Small intestine (tissue), 7 donors: ENCODE results near the gene ATG14. TPM values are rescaled to one million over a fixed set of nuclear protein-coding genes. Genes with fewer than 3 reads are reported as not detected.
"Not testable (repeated sequence)": the region's sequence is repeated elsewhere in the genome, so short reads cannot be mapped to it uniquely, and the experiment has no call there.

ENCODE experiments used
- DNase-seq, 2 donors: peaks; one replicate each; pipeline versions ENCODE4 v3.0.0 to v3.0.0-alpha.2; 2013
- FAIRE-seq: peaks from 2 replicates; lab custom pipeline; 2012; peaks lifted over from hg19 to GRCh38; lab: Jason Lieb, UNC
- H3K27ac ChIP-seq, 3 donors: one replicate each; pipeline ENCODE4 v1.5.1; 2013; ENCODE audit warnings: low read length in 2 of 3, mild to moderate bottlenecking in 2 of 3, control low read depth in 1 of 3, inconsistent platforms in 1 of 3, low read depth in 1 of 3, moderate library complexity in 1 of 3
- H3K27me3 ChIP-seq, 3 donors: one replicate each; pipeline ENCODE4 v1.6.1; 2013; ENCODE audit warnings: low read length in 3 of 3, inconsistent platforms in 1 of 3; ENCODE audit not compliant: control insufficient read depth in 3 of 3, insufficient read depth in 3 of 3
- H3K36me3 ChIP-seq, 3 donors: one replicate each; pipeline ENCODE4 v1.6.1; 2013; ENCODE audit warnings: low read length in 3 of 3, inconsistent platforms in 1 of 3, low read depth in 1 of 3, mild to moderate bottlenecking in 1 of 3, moderate library complexity in 1 of 3; ENCODE audit not compliant: control insufficient read depth in 3 of 3, insufficient read depth in 2 of 3
- H3K4me1 ChIP-seq, 3 donors: one replicate each; pipeline ENCODE4 v1.6.1; 2013; ENCODE audit warnings: low read length in 2 of 3, inconsistent platforms in 1 of 3, low read depth in 1 of 3, mild to moderate bottlenecking in 1 of 3, moderate library complexity in 1 of 3; ENCODE audit not compliant: control insufficient read depth in 3 of 3, insufficient read depth in 2 of 3
- H3K4me3 ChIP-seq, 3 donors: one replicate each; pipeline ENCODE4 v1.5.1; 2013; ENCODE audit warnings: low read length in 3 of 3, control low read depth in 1 of 3, inconsistent platforms in 1 of 3, low read depth in 1 of 3, mild to moderate bottlenecking in 1 of 3, moderate library complexity in 1 of 3
- H3K9me3 ChIP-seq, 2 donors: one replicate each; pipeline ENCODE4 v1.6.1; 2013; ENCODE audit warnings: low read depth in 1 of 2, low read length in 1 of 2; ENCODE audit not compliant: control insufficient read depth in 2 of 2, insufficient read depth in 1 of 2
- WGBS, 3 donors: extraction: QIAGEN DNeasy Blood & Tissue Kit; methylation state at CpG; one replicate each; pipeline ENCODE4 v1.1.7; 2013; 5-methylcytosine and 5-hydroxymethylcytosine counted together
- polyA plus RNA-seq, 4 donors: library from polyadenylated mRNA; stranded (reverse) in 3 of 4; unstranded in 1 of 4; fragments of 200-250 nt in 3 of 4; fragments of 120-200 nt in 1 of 4; gene quantifications; one replicate each; pipeline versions ENCODE4 v1.2.1 to v1.2.3, GENCODE V29; 2013
- donor health status: healthy with polysubstance abuse.
- donor health status: control.
- donor health status: control.
- donor health status: Bipolar disorder and iron deficiency.
- donor health status: healthy.

The ATG14 gene
- polyA plus RNA-seq, 4 donors = 3.5 to 19.8 (median 5.9) TPM

DNA sequence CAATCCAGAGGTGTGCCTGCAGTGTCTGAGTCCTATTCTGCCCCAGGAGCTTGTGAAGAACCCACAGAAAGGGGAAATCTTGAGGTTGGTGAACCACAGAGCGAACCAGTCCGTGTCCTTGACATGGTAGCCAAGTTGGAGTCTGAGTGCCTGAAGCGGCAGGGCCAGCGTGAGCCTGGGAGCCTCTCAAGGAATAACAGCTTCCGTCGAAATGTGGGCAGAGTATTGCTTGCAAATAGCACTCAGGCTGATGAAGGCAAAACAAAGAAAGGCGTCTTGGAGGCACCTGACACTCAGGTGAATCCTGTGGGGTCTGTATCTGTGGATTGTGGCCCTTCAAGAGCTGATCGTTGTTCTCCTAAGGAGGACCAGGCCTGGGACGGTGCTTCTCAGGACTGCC, 60.5 kb downstream of the ATG14 start:
- Histone ChIP-seq H3K9me3 (no peaks in the 10 kb centered on the region), H3K4me1 (peaks cover 4 to 23% (median 5%) of the 10 kb centered on the region in 3 donors), H3K27ac (no peak overlapping the region), H3K4me3 (no peak overlapping the region), H3K36me3 (peaks cover 6 to 39% (median 7%) of the 10 kb centered on the region in 3 donors), H3K27me3 (no peaks in the 10 kb centered on the region)
- WGBS, 3 donors = 93 to 94% (median 94%) methylated on average over 9 of the region's 9 CpGs
- DNase-seq = no peak
- no peak for FAIRE-seq

DNA sequence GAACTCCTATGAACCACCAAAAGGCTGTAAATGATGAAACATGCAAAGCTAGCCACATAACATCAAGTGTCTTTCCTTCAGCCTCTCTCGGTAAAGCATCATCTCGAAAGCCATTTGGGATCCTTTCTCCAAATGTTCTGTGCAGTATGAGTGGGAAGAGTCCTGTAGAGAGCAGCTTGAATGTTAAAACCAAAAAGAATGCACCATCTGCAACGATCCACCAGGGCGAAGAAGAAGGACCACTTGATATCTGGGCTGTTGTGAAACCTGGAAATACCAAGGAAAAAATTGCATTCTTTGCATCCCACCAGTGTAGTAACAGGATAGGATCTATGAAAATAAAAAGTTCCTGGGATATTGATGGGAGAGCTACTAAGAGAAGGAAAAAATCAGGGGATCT, 61.2 kb downstream of the ATG14 start:
- Histone ChIP-seq H3K9me3 (no peaks in the 10 kb centered on the region), H3K27me3 (no peaks in the 10 kb centered on the region), H3K4me3 (no peak overlapping the region), H3K4me1 (peaks cover 4 to 25% (median 5%) of the 10 kb centered on the region in 3 donors), H3K27ac (no peak overlapping the region), H3K36me3 (peaks cover 6 to 34% (median 7%) of the 10 kb centered on the region in 3 donors)
- WGBS, 3 donors = 95 to 99% (median 95%) methylated on average over 4 of the region's 4 CpGs
- FAIRE-seq (no peak), DNase-seq (no peak)

DNA sequence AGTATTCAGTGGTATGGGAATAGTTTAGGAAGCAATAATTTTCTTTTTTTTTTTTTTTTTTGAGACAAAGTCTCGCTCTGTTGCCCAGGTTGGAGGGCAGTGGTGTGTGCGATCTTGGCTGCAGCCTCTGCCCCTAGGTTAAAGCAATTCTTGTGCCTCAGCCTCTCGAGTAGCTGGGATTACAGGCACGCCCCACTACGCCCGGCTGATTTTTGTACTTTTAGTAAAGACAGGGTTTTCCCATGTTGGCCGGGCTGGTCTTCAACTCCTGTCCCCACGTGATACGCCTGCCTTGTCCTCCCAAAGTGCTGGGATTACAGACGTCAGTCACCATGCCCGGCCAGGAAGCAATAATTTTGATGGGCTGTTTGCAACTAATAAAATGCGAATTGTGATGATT, 62.1 kb downstream of the ATG14 start:
- WGBS, 3 donors = 46 to 67% (median 66%) methylated on average over 12 of the region's 12 CpGs
- H3K27me3 ChIP-seq = no peaks in the 10 kb centered on the region
- H3K4me3 ChIP-seq = no peak overlapping the region
- H3K9me3 ChIP-seq = no peaks in the 10 kb centered on the region
- DNase-seq (no peak), FAIRE-seq (no peak)
- peaks cover 6 to 26% (median 6%) of the 10 kb centered on the region in 3 donors for H3K36me3 ChIP-seq
- H3K4me1 ChIP-seq = peaks cover 4 to 27% (median 11%) of the 10 kb centered on the region in 3 donors
- no peak overlapping the region for H3K27ac ChIP-seq

DNA sequence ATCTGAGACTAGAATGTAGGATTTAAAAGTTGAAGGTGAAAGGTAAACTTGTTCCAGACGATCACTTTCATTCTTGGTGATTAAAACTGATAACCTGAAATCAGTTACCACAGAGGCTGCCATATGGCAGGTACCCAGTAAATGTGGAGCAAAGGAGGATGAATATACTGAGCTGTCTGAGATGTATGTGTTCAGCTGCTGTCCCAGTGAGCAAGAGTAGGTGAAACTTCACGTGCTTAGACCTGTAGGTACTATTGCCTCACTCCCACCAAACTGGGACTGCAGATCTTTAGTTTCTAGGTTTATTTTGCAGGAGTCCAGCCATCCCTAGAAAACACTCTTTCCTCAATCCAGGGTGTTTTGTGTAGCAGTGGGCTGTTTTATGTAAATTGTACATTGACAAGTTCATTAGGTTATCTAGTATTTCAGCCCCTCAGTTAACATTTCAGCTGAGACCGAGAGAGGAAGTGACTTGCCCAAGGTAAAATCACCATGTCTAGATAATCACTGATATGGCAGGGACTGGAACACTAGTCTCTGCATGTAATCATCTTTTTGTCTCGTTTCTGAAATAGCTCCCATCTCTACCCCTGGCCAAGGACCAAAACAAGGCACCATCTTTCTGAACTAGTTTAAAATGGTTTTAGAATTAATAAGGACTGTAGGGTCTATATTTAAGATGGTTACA, 62.7 kb downstream of the ATG14 start:
- H3K36me3 ChIP-seq = peaks cover 6 to 21% (median 6%) of the 10 kb centered on the region in 3 donors
- H3K9me3 ChIP-seq = no peaks in the 10 kb centered on the region
- H3K4me1 ChIP-seq = peaks cover 0 to 28% (median 11%) of the 10 kb centered on the region in 3 donors
- H3K4me3 ChIP-seq = no peak overlapping the region
- H3K27ac ChIP-seq = no peak overlapping the region
- WGBS, 3 donors = 10 to 45% (median 41%) methylated on average over 4 of the region's 4 CpGs
- no peak for FAIRE-seq
- H3K27me3 ChIP-seq = no peaks in the 10 kb centered on the region
- peak in 1 of 2 donors; percentile 48 for DNase-seq

DNA sequence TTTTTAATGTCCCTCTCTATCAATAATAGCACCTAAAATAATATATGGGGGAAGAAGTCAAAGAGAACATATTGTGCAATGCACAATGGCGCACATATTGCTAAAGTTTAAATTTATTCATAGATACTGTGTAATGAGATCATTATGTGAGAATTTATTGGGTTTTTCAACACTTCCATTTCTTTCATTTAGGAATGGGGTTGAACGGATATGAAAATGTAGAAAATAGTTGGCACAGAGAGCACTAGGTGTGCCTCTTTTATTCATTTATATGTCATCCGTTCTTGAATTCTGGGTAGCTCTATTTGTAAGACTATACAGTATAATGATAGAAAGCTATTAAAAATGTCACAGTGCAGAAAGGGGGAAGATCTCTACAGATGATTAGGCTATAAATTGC, 63.9 kb downstream of the ATG14 start:
- FAIRE-seq = no peak

DNA sequence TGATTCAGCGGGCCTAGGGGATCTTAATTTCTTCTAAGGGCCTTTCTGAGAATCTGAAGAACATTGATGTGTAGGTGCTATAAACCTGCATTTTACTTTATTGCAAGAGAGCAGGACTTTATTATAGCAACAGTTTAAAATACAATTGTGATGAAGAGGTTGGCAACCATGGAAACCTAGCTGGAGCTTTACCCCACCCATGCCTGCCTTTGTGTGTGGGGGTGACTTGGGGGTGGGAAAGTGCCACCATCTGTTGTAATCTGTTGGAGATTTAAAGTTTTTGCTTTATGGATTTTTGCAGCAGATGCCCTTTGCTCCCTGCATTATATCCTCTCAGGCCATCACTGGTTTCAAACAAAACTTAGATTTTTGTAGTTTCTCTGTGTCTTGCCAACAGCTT, 64.6 kb downstream of the ATG14 start:
- no peak overlapping the region for H3K27ac ChIP-seq
- no peak overlapping the region for H3K4me3 ChIP-seq
- H3K36me3 ChIP-seq = peaks cover 0 to 15% (median 6%) of the 10 kb centered on the region in 3 donors
- H3K27me3 ChIP-seq = no peaks in the 10 kb centered on the region
- H3K4me1 ChIP-seq = peaks cover 0 to 29% (median 11%) of the 10 kb centered on the region in 3 donors
- WGBS, 3 donors = 96 to 100% (median 96%) methylated on average over 1 of the region's 1 CpG
- H3K9me3 ChIP-seq = no peaks in the 10 kb centered on the region
- DNase-seq = no peak
- FAIRE-seq = no peak

More for the DNA sequence above, 63.9 kb downstream of the ATG14 start:
- Histone ChIP-seq H3K27ac (no peak overlapping the region), H3K36me3 (peaks cover 3 to 19% (median 6%) of the 10 kb centered on the region in 3 donors), H3K4me1 (peaks cover 0 to 29% (median 11%) of the 10 kb centered on the region in 3 donors), H3K27me3 (no peaks in the 10 kb centered on the region), H3K4me3 (no peak overlapping the region), H3K9me3 (no peaks in the 10 kb centered on the region)
- DNase-seq = no peak
- WGBS, 3 donors = 89 to 93% (median 93%) methylated on average over 3 of the region's 3 CpGs

DNA sequence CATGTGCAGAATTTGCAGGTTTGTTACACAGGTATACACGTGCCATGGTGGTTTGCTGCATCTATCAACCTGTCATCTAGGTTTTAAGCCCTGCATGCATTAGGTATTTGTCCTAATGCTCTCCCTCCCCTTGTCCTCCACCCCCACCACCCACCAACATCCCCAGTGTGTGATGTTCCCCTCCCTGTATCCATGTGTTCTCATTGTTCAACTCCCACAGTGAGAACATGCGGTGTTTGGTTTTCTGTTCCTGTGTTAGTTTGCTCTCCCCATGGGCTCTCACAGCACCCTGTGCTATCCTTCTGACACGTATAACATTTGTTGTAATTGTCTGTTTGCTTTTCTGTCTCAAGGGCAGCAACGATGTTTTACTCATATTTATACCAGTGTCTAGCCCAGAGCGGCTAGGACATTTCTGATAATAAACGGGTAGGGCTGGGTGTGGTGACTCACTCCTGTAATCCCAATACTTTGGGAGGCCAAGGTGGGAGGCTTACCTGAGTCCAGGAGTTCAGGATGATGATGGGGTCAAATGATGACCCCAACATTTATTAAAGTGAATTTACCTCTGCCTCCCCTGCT, 67.0 kb downstream of the ATG14 start:
- not testable (repeated sequence) for H3K27ac ChIP-seq, FAIRE-seq, H3K9me3 ChIP-seq, H3K36me3 ChIP-seq, H3K4me3 ChIP-seq, H3K27me3 ChIP-seq
- peaks cover 0 to 36% (median 11%) of the 10 kb centered on the region in 3 donors for H3K4me1 ChIP-seq
- WGBS, 3 donors = 31 to 69% (median 41%) methylated on average over 6 of the region's 6 CpGs
- peak in 1 of 2 donors; percentile 81 for DNase-seq

DNA sequence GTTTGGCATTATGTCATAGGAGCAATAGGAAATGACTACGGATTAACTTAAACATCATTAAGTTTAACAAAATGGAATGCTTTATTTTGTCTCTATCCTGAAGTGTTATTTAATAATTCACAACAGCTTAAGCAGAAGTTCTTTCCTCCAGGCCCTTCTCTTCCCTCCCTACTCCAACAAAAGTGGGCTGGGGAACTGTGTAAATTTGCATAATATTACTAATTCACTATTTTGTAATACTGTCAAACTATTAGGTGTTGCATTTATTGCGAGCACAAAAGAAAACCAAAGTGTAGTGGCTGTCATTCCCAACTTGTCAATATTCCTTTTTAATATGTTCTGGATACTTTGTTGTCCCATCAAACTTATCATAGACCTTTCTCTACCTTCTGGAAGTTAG, 69.8 kb downstream of the ATG14 start:
- no peak for FAIRE-seq
- 82 to 97% (median 86%) methylated on average over 2 of the region's 2 CpGs for WGBS, 3 donors
- H3K27me3 ChIP-seq = no peaks in the 10 kb centered on the region
- no peak overlapping the region for H3K27ac ChIP-seq
- H3K4me1 ChIP-seq = peaks cover 0 to 21% (median 7%) of the 10 kb centered on the region in 3 donors
- no peak overlapping the region for H3K4me3 ChIP-seq
- H3K9me3 ChIP-seq = no peaks in the 10 kb centered on the region
- H3K36me3 ChIP-seq = no peaks in the 10 kb centered on the region
- no peak for DNase-seq
